HG02759 (cell line): Measurements from ENCODE around the gene DNAH8.

Experiments used
- ATAC-seq: cut with Tn5 transposase; IDR thresholded peaks from one replicate; pipeline ENCODE4 v1.9.1; 2021; ENCODE audit warnings: mild to moderate bottlenecking, moderate library complexity; ENCODE audit not compliant: unreplicated experiment

DNAH8 gene

GRCh38 chr6:39047434-39048327, 332.6 kb downstream of the DNAH8 start:
- no peak for ATAC-seq

GRCh38 chr6:39048481-39049399, 333.6 kb downstream of the DNAH8 start, which contains the start of gene GLP1R:
TSS of gene GLP1R (plus strand) at chr6:39048781. CDS start at chr6:39048841, 60 bp downstream.
- ATAC-seq, result no peak

- no peak for ATAC-seq
These were observed 334.6 kb downstream of the DNAH8 start for GRCh38 chr6:39049575-39050283.

DNA sequence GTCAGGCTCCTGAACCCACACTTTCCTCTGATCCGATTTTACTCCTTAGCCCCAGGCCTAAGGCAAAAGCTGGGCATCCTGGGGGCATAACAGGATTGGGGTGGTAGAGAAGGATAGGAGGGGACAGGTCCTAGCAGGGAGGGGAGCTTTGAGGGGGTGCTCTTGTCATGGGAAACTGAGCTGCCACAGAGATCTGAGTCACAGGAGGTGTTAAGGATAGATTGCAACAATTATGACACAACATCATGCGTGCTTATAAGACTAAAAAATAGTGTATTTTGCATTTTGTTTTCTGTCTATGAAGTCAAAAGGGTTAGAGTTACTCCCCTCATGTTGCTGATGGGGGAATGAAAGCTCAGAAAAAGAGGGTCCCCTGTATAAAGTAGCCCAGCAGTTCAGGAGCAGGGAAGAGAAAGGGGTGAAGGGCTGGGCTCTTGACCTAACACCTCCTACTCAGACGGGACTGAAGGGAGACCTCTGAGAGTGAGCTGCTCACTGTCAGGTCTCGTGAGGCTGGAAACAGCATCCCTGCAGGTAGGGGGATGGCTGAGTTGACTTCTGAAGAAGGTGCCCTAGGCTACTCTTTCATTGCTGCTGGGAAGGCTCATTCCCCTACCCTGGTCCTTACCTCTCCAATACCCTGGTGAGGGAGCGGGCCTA, 335.5 kb downstream of the DNAH8 start:
- ATAC-seq, result no peak

DNA sequence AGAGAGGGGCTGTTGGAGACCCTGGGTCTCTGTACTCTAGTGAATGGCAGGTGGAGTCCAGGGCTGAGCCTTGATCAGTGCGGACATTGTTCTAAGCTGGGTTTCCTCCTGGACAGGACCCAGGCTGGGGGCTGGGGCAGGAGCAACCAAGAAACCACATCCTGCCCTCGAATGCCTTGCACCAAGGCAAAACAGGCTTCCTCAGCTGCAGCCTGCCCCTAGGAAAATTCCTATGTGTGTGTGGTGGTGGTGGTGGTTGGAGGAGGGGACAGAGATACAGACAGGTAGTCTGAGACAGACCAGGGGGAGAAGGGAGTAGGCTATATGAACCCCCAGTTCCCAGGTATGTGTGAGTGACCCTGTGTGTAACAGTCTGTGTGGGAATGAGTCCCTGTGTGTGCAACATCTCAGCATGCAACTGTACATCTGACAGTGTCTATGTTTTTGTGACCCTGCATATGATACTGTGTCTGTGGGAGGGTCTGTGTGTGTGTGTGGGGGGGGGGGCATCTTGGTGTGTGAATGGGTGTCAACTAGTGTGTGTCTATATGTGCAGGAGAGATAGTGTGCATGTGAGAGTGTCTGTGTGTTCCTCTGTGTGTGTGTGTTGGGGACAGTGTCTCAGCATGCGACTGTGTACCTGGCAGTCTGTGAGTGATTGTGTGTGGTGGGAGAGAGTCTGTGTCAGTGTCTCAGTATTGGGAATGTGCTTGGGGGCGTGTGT, 336.4 kb downstream of the DNAH8 start:
- ATAC-seq, result no peak

- ATAC-seq, result no peak
These were observed 338.0 kb downstream of the DNAH8 start for GRCh38 chr6:39053016-39053624.

DNA sequence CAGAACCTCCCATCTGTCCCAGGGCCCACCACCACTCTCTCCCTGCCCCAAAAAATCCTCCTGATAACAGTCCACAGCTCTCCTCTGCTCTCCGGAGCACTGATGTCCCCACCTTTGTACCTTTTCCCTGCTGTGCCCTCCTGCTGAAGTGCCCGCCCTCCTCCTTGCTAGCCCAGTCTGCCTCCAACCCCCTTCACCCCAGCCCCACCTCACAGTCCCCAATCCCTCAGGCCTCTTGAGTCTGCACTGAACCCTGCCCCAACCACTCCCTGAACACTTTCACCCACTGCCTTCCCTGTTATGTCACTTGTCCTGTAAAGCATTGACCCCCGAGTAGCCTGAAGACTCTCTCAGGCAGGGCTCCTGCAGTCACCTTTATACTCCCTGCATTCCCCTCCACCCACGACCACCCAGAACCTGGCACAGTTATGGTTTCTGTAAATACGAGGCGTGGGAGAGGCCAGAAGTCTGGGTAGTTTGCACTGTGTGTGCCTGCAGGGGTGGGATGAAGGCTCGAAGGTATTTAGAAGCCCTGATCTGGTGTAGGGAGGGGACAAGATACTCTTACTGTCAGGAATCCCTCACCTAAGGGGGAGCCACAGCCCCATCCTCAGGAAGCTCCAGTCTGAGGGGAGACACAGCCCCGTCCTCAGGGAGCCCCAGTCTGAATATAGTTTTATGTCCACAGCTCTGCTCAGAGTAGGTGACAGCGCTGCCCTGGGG, 338.9 kb downstream of the DNAH8 start:
- ATAC-seq, result no peak

GRCh38 chr6:39054577-39055142, 339.5 kb downstream of the DNAH8 start:
- ATAC-seq, result no peak

DNA sequence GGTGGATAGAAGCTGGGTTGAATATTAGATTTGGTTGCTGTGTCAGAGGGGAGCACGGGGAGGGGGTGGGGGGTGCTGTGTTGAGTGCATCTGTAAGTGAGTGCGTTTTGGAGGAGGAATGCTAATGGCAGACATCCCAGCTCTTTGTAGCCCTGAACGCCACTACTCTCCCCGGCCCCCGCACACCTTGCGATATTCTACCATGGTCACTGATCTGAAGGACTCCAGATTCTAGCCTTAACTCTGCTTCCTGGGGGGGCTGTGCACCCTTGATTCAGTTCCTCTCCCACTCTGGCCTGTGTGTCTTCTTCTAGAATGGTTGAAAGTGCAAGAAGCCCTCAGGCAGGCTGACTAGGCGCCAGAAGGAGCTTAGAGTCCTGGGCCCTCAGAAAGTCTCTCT, 340.6 kb downstream of the DNAH8 start:
- ATAC-seq, result no peak

DNA sequence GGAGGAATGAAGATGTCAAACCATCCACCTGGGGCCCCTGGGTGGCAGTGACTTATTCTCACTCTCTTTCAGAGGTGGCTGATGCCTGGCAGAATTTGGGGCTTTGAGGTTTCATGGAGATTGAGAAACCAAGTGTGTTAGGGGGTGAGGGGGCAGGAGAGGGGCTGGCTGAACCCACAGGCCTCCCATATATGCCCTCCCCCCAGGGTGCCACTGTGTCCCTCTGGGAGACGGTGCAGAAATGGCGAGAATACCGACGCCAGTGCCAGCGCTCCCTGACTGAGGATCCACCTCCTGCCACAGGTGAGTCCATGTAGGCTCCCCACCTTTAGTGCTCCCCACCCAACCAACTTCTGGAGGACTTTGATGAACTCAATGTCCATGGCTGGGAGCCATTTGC, 341.1 kb downstream of the DNAH8 start:
- no peak for ATAC-seq

- ATAC-seq, result no peak
These were observed 341.6 kb downstream of the DNAH8 start for GRCh38 chr6:39056681-39057080.

GRCh38 chr6:39057251-39058155, 342.4 kb downstream of the DNAH8 start:
- no peak for ATAC-seq

- ATAC-seq, result no peak
These were observed 343.5 kb downstream of the DNAH8 start for GRCh38 chr6:39058471-39059147.

GRCh38 chr6:39059496-39060310, 344.6 kb downstream of the DNAH8 start:
- ATAC-seq, result no peak

DNA sequence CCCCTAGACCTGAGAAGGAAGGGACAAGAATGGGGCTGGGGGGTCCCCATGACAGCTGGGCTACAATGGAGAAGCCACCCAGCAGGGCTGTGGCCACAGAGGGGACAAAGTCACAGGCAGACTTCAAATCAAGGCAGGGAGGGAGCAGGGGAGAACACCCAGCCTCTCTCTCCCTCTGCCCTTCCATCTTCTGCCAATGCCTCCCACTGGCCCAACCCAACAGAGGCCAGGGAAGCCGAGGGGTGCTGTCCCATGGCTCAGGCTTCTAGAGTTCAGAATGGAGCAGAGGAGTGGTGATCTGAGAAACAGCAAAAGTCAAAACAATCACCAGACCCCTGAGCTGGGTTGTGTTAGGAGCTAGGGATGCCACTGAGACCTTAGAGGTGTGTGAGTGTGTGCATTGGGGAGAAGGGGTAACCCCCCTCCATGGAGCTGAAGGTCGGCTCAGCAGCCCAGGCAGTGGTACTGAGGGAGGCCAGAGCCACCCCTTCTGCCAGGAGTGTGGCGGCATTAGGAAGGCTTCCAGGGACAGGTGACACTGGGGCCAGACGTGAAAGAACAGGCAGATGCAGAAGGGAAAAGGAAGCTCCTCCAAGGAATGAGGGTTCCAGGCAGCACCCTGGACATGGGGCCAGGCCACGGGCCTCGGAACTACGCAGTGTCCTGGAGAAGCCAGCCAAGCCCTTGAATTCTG, 345.5 kb downstream of the DNAH8 start:
- ATAC-seq, result no peak
